Measurements from ENCODE around the gene RNF41.
"Not testable (repeated sequence)": the region's sequence is repeated elsewhere in the genome, so short reads cannot be mapped to it uniquely, and the experiment has no call there.

The RNF41 gene

GRCh38 chr12:56221757-56222530, at the start of gene RNF41:
RNF41 (minus strand) TSS chr12:56221922; CDS start chr12:56214047, 7,875 bp downstream.
- peak; percentile 99 for DNase-seq

- no peak for DNase-seq
Measured at GRCh38 chr12:56271031-56271430, 49.3 kb upstream of the RNF41 start.

- no peak for DNase-seq
Measured at GRCh38 chr12:56267443-56268071, 45.8 kb upstream of the RNF41 start.

- DNase-seq, result peak; percentile 93
Measured at GRCh38 chr12:56266693-56267442, 45.1 kb upstream of the RNF41 start, which contains the start of gene COQ10A. COQ10A (plus strand) TSS chr12:56266942; CDS start chr12:56267119, 177 bp downstream.

DNA sequence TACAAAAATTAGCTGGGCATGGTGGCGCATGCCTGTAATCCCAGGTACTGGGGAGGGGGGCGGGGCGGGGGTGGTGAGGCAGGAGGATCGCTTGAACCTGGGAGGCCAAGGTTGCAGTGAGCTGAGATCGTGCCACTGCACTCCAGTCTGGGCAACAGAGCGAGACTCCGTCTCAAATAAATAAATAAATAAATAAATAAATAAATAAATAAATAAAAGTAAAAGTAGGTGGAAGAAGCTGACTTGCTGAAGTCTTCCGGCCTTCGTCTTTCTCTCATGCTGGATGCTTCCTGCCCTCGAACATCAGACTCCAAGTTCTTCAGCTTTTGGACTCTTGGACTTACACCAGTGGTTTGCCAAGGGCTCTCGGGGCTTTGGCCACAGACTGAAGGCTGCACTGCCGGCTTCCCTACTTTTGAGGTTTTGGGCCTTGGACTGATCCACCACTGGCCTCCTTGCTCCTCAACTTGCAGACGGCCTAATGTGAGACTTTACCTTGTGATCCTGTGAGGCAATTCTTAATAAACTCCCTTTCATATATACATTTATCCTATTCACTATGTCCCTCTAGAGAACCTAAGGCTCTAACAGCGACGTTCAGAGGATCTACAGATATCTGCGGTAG, 44.5 kb upstream of the RNF41 start:
- not testable (repeated sequence) for DNase-seq

GRCh38 chr12:56262955-56263354, 41.2 kb upstream of the RNF41 start:
- not testable (repeated sequence) for DNase-seq

- DNase-seq, result no peak
Measured at GRCh38 chr12:56261503-56262232, 39.9 kb upstream of the RNF41 start.

DNA sequence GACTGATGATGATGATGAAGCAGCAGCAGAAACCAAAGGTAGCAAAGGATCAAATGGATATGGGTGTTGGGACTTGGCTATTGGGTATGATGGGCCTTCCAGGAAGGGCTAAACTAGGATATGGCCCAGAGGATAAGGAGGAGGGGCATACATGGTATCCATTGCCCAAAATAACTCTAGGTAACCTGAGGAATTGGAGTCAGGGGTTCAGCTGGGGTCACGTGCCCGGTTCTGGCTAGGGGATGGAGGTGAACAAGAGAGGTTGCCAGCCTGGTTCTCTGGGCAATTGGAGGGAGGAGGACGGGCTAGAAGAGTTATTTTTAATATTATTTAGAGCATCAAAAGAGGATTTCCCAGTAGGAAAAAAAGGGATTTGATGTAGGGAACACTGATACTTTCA, 39.2 kb upstream of the RNF41 start:
- no peak for DNase-seq

DNA sequence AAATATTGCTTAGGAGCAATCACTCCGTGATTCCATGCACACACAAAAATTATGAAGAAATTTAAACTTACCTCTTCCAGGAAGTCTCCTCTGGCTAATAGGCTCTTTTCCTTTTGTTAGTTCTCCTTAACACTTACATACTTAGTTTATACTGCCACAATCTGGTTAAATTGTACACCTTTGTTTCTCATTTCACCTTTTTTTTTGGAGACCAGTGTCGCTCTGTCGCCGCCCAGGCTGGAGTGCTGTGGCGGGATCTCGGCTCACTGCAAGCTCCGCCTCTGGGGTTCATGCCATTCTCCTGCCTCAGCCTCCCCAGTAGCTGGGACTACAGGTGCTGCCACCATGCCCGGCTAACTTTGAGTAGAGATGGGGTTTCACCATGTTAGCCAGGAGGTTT, 38.7 kb upstream of the RNF41 start:
- no peak for DNase-seq

DNA sequence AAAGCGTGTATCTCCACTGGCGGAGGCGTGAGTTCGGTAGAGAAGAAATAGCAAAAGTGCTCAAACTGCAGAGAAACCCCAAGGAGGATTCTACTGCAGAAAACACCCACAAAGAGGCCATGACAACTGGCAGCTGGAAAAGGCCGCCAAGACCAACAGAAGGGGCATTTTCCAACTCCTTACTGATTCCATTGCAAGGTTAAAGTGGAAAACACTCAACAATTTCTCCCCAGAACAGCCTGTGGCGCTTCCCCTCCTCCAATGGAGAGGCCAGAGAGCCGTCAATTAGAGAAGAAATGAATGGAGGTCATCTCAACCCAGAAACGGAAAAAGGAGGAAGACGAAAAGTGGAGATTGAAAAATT, 37.1 kb upstream of the RNF41 start:
- DNase-seq, result no peak

DNA sequence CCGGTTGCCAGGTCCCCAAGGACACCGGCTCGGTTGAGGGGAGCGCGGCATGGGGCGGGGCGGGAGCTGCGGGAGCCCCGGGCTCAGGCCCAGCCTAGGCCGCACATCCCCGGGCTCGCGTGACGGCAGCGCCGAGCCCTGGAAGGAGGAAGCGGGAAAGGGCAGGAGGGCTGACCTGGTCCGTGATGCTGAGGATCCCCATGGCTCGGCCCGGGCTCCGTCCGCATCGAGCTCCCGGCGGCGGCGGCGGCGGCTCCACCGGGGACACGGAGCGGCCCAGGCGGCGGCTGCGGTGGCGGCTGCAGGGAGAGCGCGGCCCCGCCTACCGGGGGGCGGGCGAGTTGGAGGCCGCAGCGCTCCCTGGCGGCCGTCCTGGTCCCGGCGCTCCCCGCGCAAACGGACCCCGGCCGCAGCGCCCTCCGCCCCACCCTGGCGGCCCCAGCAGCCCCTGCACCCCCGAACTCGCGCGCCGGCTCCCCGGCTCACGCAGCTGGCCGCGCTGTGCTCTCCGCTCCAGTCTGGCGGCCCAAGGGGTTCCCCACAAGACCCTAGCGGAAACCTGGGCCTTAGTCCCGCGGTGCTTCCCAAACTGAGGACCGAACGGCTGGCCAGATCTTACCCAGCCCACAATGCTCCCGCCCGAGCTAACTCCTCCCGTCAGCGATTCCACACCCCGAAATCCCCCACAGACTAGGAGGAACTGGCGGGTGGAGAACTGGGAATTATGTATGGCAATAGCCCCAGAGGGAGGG, 36.5 kb upstream of the RNF41 start, which contains the start of gene ANKRD52:
Gene ANKRD52 (minus strand): TSS at position 317 of the 752 bp plus-strand sequence. CDS start 115 bp downstream, at position 202.
- peak; percentile 86 for DNase-seq

DNA sequence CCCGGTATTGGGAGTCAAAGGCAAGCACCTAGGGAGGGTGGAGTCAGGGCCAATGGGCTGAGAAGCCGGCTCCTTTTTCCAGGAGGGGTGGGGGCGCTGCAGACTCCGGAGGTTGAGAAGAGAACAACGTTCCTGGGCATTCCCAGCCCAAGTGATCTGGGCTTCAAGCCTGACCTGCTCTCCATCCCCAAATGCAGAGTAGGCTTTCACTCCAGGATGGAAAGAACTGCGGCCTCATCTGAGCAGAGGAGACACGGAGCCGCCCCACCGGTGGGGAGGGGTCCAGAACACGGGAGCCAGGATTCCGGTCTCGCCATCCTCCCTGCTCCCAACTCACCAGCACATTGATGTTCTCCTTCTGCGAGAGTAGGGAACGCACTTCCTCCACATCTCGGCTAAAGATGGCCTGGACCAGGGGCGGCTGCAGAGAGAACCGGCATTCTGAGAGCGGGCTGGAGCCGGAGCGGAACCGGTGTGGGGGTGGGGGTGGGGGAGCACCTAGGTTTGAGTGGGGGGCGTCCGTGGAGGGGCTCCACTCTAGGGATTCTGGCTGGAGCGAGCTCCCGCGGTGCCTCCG, 35.9 kb upstream of the RNF41 start:
- no peak for DNase-seq

DNA sequence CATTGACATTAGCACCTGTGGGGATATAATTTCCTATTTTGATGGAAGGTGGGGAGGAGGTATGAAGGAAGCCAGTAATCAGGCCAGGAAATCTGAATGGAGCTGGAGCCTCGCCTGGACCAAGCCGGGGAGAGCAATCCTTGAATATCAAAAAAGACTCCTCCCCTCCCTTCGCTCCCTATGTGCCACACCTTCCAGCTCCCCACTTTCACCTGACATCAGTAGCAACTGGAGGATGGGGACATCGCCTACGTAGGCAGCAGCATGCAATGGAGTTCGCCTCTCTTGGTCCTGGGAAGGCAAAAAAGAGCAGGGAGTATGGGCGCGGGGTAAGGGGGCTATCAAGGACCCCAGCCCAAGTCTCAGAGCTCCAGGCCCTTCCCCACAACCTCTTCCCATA, 35.3 kb upstream of the RNF41 start:
- no peak for DNase-seq

DNA sequence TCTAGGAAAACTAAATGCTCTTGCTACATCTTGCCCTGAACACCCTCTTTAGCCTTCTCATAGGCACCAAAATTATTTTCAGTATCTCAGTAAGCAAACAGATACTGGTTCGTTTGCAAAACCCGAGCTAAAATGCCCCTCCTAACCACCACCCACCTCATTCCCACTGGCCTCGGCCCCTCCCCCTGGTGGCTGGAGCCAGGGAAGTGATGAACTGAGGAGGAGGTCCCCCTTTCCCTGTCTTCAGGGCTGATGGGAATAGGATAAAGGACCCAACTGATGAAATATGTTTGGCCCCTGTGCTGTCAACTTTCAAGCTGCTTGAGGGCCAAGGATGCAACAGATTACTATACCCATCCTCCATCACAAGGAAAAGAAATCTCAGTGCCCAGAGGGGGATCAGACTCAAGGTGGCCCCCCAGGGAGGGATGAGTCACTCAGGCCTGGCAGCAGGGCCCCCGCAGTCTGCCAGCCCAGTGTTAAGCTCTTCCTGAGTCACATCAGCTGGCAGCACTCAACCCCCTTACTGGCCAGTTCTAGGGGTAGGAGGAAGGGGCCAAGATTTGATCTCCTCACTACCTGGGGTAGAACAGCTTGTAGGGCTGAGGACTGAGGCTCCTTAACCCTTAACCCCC, 34.7 kb upstream of the RNF41 start:
- no peak for DNase-seq

- DNase-seq, result no peak
Measured at GRCh38 chr12:56255671-56256070, 33.9 kb upstream of the RNF41 start.

GRCh38 chr12:56253091-56253490, 31.4 kb upstream of the RNF41 start:
- no peak for DNase-seq

DNA sequence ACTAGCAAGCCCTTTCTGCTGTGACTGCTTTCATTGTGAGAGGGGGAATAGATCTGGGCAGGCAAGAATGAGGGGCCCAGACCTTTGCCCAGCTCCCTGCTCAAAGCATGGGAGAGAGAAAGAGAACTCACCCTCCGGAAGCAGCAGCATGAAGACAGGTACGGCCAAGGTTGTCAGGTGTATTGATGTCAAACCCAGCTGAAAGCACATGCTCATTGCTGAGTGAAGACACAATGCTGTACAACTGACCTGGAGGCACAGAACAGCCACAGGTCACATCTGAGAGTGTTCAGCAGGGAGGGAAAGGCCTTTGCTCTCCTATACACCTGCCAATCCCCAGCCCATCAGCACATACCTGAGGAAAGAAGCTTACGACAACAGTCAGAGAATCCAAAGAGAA, 30.9 kb upstream of the RNF41 start:
- no peak for DNase-seq

GRCh38 chr12:56248711-56249110, 27.0 kb upstream of the RNF41 start:
- DNase-seq, result no peak

DNA sequence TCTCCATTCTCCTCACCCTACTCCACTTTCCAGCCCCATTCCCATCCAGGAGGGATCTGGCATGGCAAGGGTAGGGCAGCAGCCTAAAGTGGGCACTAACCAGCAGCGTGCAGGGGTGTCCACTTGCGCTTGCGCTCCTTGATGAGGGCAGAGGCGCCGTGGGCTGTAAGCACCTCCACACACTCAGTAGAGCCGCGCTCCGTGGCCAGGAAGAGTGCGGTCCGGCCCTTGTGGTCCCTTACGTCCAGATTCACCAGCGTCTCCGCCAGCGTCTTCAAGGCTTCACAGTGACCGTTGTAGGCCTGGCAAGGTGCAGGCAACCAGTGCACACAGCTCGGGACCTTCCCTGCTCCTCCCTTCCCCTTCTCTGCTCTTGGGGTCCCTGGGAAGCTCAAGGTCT, 26.2 kb upstream of the RNF41 start:
- no peak for DNase-seq

DNA sequence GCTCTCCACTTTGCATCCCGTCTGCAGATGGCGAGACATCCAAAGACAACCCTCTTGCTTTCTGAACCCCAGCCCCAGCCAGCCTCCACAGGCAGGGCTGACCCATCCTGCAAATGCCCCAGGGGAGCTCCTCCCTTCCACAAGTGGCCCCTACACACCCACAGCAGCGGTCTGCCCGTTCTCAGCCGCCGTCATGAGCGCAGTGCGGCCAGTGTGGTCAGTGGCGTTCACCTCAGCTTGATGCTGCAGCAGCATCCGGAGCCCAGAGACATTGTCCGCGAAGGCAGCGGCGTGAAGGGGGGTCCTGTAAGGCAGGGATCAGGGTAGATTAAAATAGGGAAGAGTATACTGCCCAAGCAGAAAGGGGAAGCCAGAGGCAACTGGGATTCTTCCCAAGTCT, 22.8 kb upstream of the RNF41 start:
- no peak for DNase-seq

GRCh38 chr12:56243731-56244181, 22.0 kb upstream of the RNF41 start:
- DNase-seq, result no peak

Data from femur (tissue), 1 donor.